Endodermal cell (in vitro differentiated cells): Measurements from ENCODE around the gene NDUFB6. TPM values are rescaled to one million over a fixed set of nuclear protein-coding genes. Genes with fewer than 3 reads are reported as not detected.

Source experiments
- DNase-seq: peaks from one replicate; pipeline ENCODE4 v3.0.0-alpha.2; 2017
- H3K27ac ChIP-seq: 2 replicates; pipeline ENCODE4 v1.5.1; 2013; ENCODE audit warnings: mild to moderate bottlenecking, low read depth, low read length, moderate library complexity
- H3K27me3 ChIP-seq: 2 replicates; pipeline ENCODE4 v1.6.1; 2013; ENCODE audit warnings: mild to moderate bottlenecking, low read length, moderate library complexity; ENCODE audit not compliant: insufficient read depth, control insufficient read depth, poor library complexity, severe bottlenecking
- H3K36me3 ChIP-seq: 2 replicates; pipeline ENCODE4 v1.7.0; 2013; ENCODE audit warnings: mild to moderate bottlenecking, low read length, moderate library complexity; ENCODE audit not compliant: control insufficient read depth, insufficient read depth
- H3K4me1 ChIP-seq: one replicate; pipeline ENCODE4 v1.7.0; 2013; ENCODE audit warnings: low read length; ENCODE audit not compliant: control insufficient read depth, insufficient read depth
- H3K4me3 ChIP-seq: 2 replicates; pipeline ENCODE4 v1.5.1; 2013; ENCODE audit warnings: mild to moderate bottlenecking, low read length, moderate library complexity
- H3K9ac ChIP-seq: 2 replicates; pipeline ENCODE4 v1.6.1; 2013; ENCODE audit warnings: mild to moderate bottlenecking, low read length, moderate library complexity; ENCODE audit not compliant: poor library complexity, severe bottlenecking; ENCODE audit errors: extremely low read depth
- H3K9me3 ChIP-seq: 2 replicates; pipeline ENCODE4 v1.6.1; 2013; ENCODE audit warnings: mild to moderate bottlenecking, low read length, moderate library complexity; ENCODE audit not compliant: control insufficient read depth
- H3K27ac Mint-ChIP-seq: 2 replicates; pipeline ENCODE4 v1.8.0; 2020; ENCODE audit warnings: mixed read lengths
- H3K27me3 Mint-ChIP-seq: 2 replicates; pipeline ENCODE4 v1.8.0; 2021; ENCODE audit warnings: mild to moderate bottlenecking, mixed read lengths; ENCODE audit not compliant: insufficient read depth
- H3K36me3 Mint-ChIP-seq: 2 replicates; pipeline ENCODE4 v1.8.0; 2020; ENCODE audit warnings: low read depth, mixed read lengths
- H3K4me1 Mint-ChIP-seq: 2 replicates; pipeline ENCODE4 v1.8.0; 2020; ENCODE audit warnings: mixed read lengths
- H3K4me3 Mint-ChIP-seq: 2 replicates; pipeline ENCODE4 v1.8.0; 2020; ENCODE audit warnings: mild to moderate bottlenecking, moderate library complexity, mixed read lengths
- H3K9me3 Mint-ChIP-seq: 2 replicates; pipeline ENCODE4 v1.8.0; 2020; ENCODE audit warnings: mild to moderate bottlenecking, mixed read lengths
- WGBS, 2 experiments: methylation state at CpG; one replicate each; pipeline versions ENCODE4 v1.1.5 to v1.1.7; 2013; ENCODE audit warnings: missing lambda C conversion rate in 2 of 2, mixed read lengths in 1 of 2; ENCODE audit not compliant: insufficient coverage in 1 of 2, insufficient read length in 1 of 2; 5-methylcytosine and 5-hydroxymethylcytosine counted together
- total RNA-seq, 2 donors: library from RNA; stranded (reverse); fragmentation: NEBNext Ultra II Directional in 1 of 2; extraction: Animal tissue kit (Norgen Biotek cat#: 25700) in 1 of 2; gene quantifications; 2 replicates in 1 of 2; 3 replicates in 1 of 2; pipeline ENCODE4 v1.2.1, GENCODE V29; 2021
- TF ChIP-seq, protein P1 (sequence below): fragments of 200-600 bp; sonication (generic); conservative IDR thresholded peaks from 2 replicates; pipeline ENCODE4 v1.5.0; 2021; ENCODE audit warnings: antibody characterized with exemption, mild to moderate bottlenecking

The NDUFB6 gene
- total RNA-seq, 2 donors from 2014 or later, result 48.8 to 54.9 TPM

DNA sequence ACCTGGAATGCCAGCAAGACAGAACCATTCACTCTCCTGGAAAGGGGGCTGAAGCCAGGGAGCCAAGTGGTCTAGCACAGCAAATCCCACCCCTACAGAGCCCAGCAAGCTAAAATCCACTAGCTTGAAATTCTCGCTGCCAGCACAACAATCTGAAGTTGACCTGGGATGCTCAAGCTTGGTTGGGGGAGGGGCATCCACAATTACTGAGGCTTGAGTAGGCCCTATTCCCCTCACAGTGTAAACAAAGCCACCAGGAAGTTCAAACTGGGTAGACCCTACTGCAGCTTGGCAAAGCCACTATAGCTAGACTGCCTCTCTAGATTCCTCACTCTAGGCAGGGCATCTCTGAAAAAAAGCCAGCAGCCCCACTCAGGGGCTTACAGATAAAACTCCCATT lies 64.2 kb downstream of the NDUFB6 start:
- no peak overlapping the region for H3K4me3 Mint-ChIP-seq
- no peaks in the 10 kb centered on the region for H3K27me3 ChIP-seq
- TF ChIP-seq, protein P1, sequence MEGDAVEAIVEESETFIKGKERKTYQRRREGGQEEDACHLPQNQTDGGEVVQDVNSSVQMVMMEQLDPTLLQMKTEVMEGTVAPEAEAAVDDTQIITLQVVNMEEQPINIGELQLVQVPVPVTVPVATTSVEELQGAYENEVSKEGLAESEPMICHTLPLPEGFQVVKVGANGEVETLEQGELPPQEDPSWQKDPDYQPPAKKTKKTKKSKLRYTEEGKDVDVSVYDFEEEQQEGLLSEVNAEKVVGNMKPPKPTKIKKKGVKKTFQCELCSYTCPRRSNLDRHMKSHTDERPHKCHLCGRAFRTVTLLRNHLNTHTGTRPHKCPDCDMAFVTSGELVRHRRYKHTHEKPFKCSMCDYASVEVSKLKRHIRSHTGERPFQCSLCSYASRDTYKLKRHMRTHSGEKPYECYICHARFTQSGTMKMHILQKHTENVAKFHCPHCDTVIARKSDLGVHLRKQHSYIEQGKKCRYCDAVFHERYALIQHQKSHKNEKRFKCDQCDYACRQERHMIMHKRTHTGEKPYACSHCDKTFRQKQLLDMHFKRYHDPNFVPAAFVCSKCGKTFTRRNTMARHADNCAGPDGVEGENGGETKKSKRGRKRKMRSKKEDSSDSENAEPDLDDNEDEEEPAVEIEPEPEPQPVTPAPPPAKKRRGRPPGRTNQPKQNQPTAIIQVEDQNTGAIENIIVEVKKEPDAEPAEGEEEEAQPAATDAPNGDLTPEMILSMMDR, result no peak
- peaks cover 3% of the 10 kb centered on the region for H3K4me1 ChIP-seq
- peaks cover 21% of the 10 kb centered on the region for H3K9me3 Mint-ChIP-seq
- peak; percentile 61 for DNase-seq
- peaks cover 12% of the 10 kb centered on the region for H3K4me1 Mint-ChIP-seq
- peaks cover 4% of the 10 kb centered on the region for H3K36me3 Mint-ChIP-seq
- H3K36me3 ChIP-seq, result no peaks in the 10 kb centered on the region
- peak overlapping the region; percentile 29 for H3K4me3 ChIP-seq
- H3K27me3 Mint-ChIP-seq, result peaks cover 2% of the 10 kb centered on the region
- no peak overlapping the region for H3K9ac ChIP-seq
- WGBS, 2 experiments, result 83% methylated on average over 1 of the region's 1 CpG
- no peak overlapping the region for H3K27ac Mint-ChIP-seq
- H3K27ac ChIP-seq, result no peak overlapping the region
- H3K9me3 ChIP-seq, result peaks cover under 1% of the 10 kb centered on the region

- TF ChIP-seq, protein P1, result no peak
- H3K4me1 Mint-ChIP-seq, result peaks cover 3% of the 10 kb centered on the region
- peak overlapping the region; percentile 33 for H3K27ac Mint-ChIP-seq
- H3K4me3 ChIP-seq, result no peak overlapping the region
- DNase-seq, result peak; percentile 51
- H3K27me3 Mint-ChIP-seq, result no peaks in the 10 kb centered on the region
- WGBS, 2 experiments, result 58 to 68% methylated on average over 3 of the region's 3 CpGs
- no peaks in the 10 kb centered on the region for H3K27me3 ChIP-seq
- peaks cover 19% of the 10 kb centered on the region for H3K36me3 Mint-ChIP-seq
- H3K4me3 Mint-ChIP-seq, result no peak overlapping the region
- peaks cover 5% of the 10 kb centered on the region for H3K36me3 ChIP-seq
- no peak overlapping the region for H3K9ac ChIP-seq
- no peaks in the 10 kb centered on the region for H3K9me3 Mint-ChIP-seq
- H3K4me1 ChIP-seq, result no peaks in the 10 kb centered on the region
- H3K27ac ChIP-seq, result no peak overlapping the region
- H3K9me3 ChIP-seq, result no peaks in the 10 kb centered on the region
Observed at GRCh38 chr9:32503008-32503407, 70.0 kb downstream of the NDUFB6 start.

Other genes starting within 250 kb of the NDUFB6 start
- 10 to 100 TPM; 33.6 to 52.8 TPM for gene ACO1, start 188.5 kb downstream of the NDUFB6 start, total RNA-seq
- 10 to 100 TPM in 1 of 2 donors, 1 to 10 TPM in 1; 8.3 to 12.6 TPM for gene RIGI, start 47.0 kb downstream of the NDUFB6 start, total RNA-seq
- 10 to 100 TPM; 14.0 to 18.4 TPM for gene SMIM27, start 20.8 kb downstream of the NDUFB6 start, total RNA-seq
- 10 to 100 TPM; 25.4 to 29.5 TPM for gene TOPORS, start 20.6 kb downstream of the NDUFB6 start, total RNA-seq
- not detected for gene TAF1L, start 62.5 kb upstream of the NDUFB6 start, total RNA-seq
- under 1 TPM; 0.09 to 0.13 TPM for gene TMEM215, start 210.4 kb upstream of the NDUFB6 start, total RNA-seq